Measurements from ENCODE around the gene CDYL2. TPM values are rescaled to one million over a fixed set of nuclear protein-coding genes. Genes with fewer than 3 reads are reported as not detected.
"Not testable (repeated sequence)": the region's sequence is repeated elsewhere in the genome, so short reads cannot be mapped to it uniquely, and the experiment has no call there.

CDYL2 gene
- total RNA-seq, 1 experiment from 2014 or later, result 2.5 TPM

GRCh38 chr16:80656711-80657150, 147.7 kb downstream of the CDYL2 start:
- Histone ChIP-seq H3K27me3 (replicated peaks) (no peaks in the 10 kb centered on the region), H3K36me3 (no peaks in the 10 kb centered on the region), H3K4me1 (replicated peaks) (no peaks in the 10 kb centered on the region), H3K27ac (no peak overlapping the region), H3K4me3 (no peak overlapping the region), H3K9me3 (replicated peaks) (peaks cover 5% of the 10 kb centered on the region; the same call in 1 of the 2 replicates)
- no peak for DNase-seq (ENCODE audit: low read depth in 1 of 2, low spot score in 2 of 2)

- no peak for DNase-seq (ENCODE audit: low read depth in 1 of 2, low spot score in 2 of 2)
- Histone ChIP-seq H3K4me3 (no peak overlapping the region), H3K27me3 (replicated peaks) (no peaks in the 10 kb centered on the region), H3K27ac (no peak overlapping the region), H3K36me3 (no peaks in the 10 kb centered on the region), H3K4me1 (replicated peaks) (no peaks in the 10 kb centered on the region), H3K9me3 (replicated peaks) (peaks cover 5% of the 10 kb centered on the region; the same call in 1 of the 2 replicates)
Observed at GRCh38 chr16:80656161-80656560, 148.2 kb downstream of the CDYL2 start.

DNA sequence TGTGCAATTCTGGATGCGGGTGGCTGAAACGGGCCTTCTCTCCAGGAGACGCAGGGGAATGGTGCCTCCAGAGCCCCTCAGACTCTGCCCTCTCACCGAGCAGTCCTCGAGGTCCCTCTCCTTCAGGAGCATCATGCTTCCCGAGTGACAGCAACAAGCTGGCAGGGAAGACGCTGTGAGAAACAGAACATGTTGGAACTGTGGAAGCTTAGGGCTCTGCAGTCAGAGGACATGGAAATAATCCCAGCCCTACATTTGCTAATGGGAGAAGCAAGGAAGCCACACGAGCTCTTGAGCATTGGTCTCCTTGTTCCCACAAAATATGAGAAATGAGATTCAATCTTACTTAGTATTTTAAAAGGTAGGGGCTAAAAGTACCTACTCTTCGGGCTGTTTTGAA, 148.6 kb downstream of the CDYL2 start:
- H3K4me3 ChIP-seq, result no peak overlapping the region
- no peak overlapping the region for H3K27ac ChIP-seq
- peaks cover 5% of the 10 kb centered on the region; the same call in 1 of the 2 replicates for H3K9me3 ChIP-seq (replicated peaks)
- DNase-seq (ENCODE audit: low read depth in 1 of 2, low spot score in 2 of 2), result no peak
- H3K4me1 ChIP-seq (replicated peaks), result no peaks in the 10 kb centered on the region
- H3K36me3 ChIP-seq, result no peaks in the 10 kb centered on the region
- no peaks in the 10 kb centered on the region for H3K27me3 ChIP-seq (replicated peaks)

DNA sequence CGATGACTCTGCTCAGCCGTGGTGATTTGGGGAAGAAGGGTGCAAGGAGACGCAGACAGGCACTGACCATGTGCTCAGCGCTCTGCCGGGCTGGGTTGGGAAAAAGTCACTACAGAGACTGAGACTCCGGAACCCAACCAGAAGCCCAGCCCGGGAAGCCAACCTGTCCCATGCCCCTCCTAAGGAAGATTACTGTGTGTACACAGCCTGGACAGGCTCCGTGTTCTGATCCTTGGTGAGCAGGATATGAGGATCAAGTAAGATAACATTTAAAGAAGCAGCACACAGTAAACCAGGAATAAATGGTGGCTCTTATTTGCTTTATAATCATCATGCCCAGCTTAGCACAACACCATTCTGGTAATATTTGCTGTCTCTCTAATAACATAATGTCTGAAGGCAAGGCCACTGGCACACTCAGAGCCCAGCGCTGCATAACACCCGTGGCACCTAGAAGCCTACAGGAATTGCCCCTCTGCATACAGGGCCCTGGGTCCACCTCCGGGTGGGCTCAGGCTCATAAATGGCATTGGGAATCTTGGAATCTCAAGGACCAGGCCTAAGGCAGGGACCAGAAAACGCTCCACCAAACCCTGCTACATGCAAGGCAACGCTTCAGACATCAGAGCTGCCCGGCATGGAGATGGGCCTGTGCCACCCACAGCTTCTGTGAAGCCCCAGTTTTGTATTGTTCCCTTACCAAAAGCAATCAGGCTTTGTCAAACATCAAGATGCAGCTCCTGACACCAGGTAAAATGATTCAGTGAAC, 150.1 kb downstream of the CDYL2 start:
- DNase-seq (ENCODE audit: low read depth in 1 of 2, low spot score in 2 of 2), result no peak
- H3K9me3 ChIP-seq (replicated peaks), result peaks cover 5% of the 10 kb centered on the region; the same call in 1 of the 2 replicates
- no peaks in the 10 kb centered on the region for H3K4me1 ChIP-seq (replicated peaks)
- no peaks in the 10 kb centered on the region for H3K36me3 ChIP-seq
- no peaks in the 10 kb centered on the region for H3K27me3 ChIP-seq (replicated peaks)
- H3K27ac ChIP-seq, result no peak overlapping the region
- no peak overlapping the region for H3K4me3 ChIP-seq

DNA sequence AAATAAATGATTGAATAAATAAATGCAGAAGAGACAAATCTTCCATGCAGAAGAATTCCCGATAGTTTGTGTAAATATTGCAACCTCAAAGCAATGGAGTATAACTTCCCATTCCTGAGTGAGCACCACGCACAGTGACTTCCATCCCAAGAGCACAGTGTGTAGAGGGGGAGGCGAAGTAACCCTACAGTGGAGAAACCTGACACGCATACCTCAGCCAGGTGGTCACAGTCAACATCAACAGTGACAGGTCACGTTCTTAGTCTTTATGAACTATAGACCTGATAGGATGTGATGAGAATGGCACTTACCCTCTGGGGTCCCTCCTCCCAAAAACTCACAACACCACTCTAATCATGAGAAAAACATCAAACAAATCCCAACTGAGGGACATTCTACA, 152.0 kb downstream of the CDYL2 start:
- Histone ChIP-seq H3K27me3 (replicated peaks) (no peaks in the 10 kb centered on the region), H3K36me3 (no peaks in the 10 kb centered on the region), H3K9me3 (replicated peaks) (no peaks in the 10 kb centered on the region; the same call in 1 of the 2 replicates), H3K27ac (no peak overlapping the region), H3K4me3 (no peak overlapping the region), H3K4me1 (replicated peaks) (no peaks in the 10 kb centered on the region)
- no peak for DNase-seq (ENCODE audit: low read depth in 1 of 2, low spot score in 2 of 2)

GRCh38 chr16:80650281-80650680, 154.1 kb downstream of the CDYL2 start:
- H3K4me1 ChIP-seq (replicated peaks); H3K27ac ChIP-seq; H3K36me3 ChIP-seq; H3K27me3 ChIP-seq (replicated peaks); H3K9me3 ChIP-seq (replicated peaks); H3K4me3 ChIP-seq; DNase-seq (ENCODE audit: low read depth in 1 of 2, low spot score in 2 of 2): not testable (repeated sequence)

GRCh38 chr16:80640316-80640715, 164.1 kb downstream of the CDYL2 start:
- H3K4me1 ChIP-seq (replicated peaks), result no peaks in the 10 kb centered on the region
- no peaks in the 10 kb centered on the region for H3K27me3 ChIP-seq (replicated peaks)
- no peak for DNase-seq (ENCODE audit: low read depth in 1 of 2, low spot score in 2 of 2)
- H3K9me3 ChIP-seq (replicated peaks), result no peaks in the 10 kb centered on the region
- H3K27ac ChIP-seq, result no peak overlapping the region
- no peaks in the 10 kb centered on the region for H3K36me3 ChIP-seq
- no peak overlapping the region for H3K4me3 ChIP-seq

- peaks cover 2% of the 10 kb centered on the region; the same call in 1 of the 2 replicates for H3K9me3 ChIP-seq (replicated peaks)
- H3K27ac ChIP-seq, result no peak overlapping the region
- no peaks in the 10 kb centered on the region for H3K27me3 ChIP-seq (replicated peaks)
- no peak for DNase-seq (ENCODE audit: low read depth in 1 of 2, low spot score in 2 of 2)
- H3K4me3 ChIP-seq, result no peak overlapping the region
- H3K4me1 ChIP-seq (replicated peaks), result no peaks in the 10 kb centered on the region
- no peaks in the 10 kb centered on the region for H3K36me3 ChIP-seq
Observed at GRCh38 chr16:80639636-80640035, 164.8 kb downstream of the CDYL2 start.

GRCh38 chr16:80637621-80638020, 166.8 kb downstream of the CDYL2 start:
- no peaks in the 10 kb centered on the region for H3K4me1 ChIP-seq (replicated peaks)
- no peak overlapping the region for H3K4me3 ChIP-seq
- DNase-seq (ENCODE audit: low read depth in 1 of 2, low spot score in 2 of 2), result no peak
- no peak overlapping the region for H3K27ac ChIP-seq
- H3K27me3 ChIP-seq (replicated peaks), result no peaks in the 10 kb centered on the region
- peaks cover 2% of the 10 kb centered on the region; the same call in 1 of the 2 replicates for H3K9me3 ChIP-seq (replicated peaks)
- H3K36me3 ChIP-seq, result no peaks in the 10 kb centered on the region

DNA sequence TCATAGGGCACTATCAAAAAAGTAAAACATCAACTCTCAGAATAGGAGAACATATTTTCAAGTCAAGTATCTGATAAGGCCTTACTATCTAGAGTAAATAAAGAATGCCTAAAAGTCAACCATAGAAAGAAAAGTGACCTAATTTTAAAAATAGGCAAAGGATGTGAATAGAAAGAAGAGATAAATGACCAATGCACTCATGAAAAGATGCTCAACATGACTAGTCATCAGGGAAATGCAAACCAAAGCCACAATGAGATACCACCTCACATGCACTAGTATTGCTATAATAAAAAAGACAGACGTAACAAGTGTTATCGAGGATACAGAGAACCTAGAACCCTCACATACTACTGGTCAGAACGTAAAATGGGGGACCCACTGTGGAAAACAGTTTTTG, 172.8 kb downstream of the CDYL2 start:
- H3K36me3 ChIP-seq, result no peaks in the 10 kb centered on the region
- no peaks in the 10 kb centered on the region for H3K4me1 ChIP-seq (replicated peaks)
- H3K9me3 ChIP-seq (replicated peaks), result peaks cover 2% of the 10 kb centered on the region; the same call in 1 of the 2 replicates
- H3K27me3 ChIP-seq (replicated peaks), result no peaks in the 10 kb centered on the region
- DNase-seq (ENCODE audit: low read depth in 1 of 2, low spot score in 2 of 2), result no peak
- no peak overlapping the region for H3K4me3 ChIP-seq
- H3K27ac ChIP-seq, result no peak overlapping the region

GRCh38 chr16:80628254-80628653, 176.1 kb downstream of the CDYL2 start:
- H3K36me3 ChIP-seq, result no peaks in the 10 kb centered on the region
- no peaks in the 10 kb centered on the region for H3K9me3 ChIP-seq (replicated peaks)
- H3K4me1 ChIP-seq (replicated peaks), result no peaks in the 10 kb centered on the region
- H3K4me3 ChIP-seq, result no peak overlapping the region
- H3K27me3 ChIP-seq (replicated peaks), result no peaks in the 10 kb centered on the region
- no peak overlapping the region for H3K27ac ChIP-seq
- DNase-seq (ENCODE audit: low read depth in 1 of 2, low spot score in 2 of 2), result no peak

DNA sequence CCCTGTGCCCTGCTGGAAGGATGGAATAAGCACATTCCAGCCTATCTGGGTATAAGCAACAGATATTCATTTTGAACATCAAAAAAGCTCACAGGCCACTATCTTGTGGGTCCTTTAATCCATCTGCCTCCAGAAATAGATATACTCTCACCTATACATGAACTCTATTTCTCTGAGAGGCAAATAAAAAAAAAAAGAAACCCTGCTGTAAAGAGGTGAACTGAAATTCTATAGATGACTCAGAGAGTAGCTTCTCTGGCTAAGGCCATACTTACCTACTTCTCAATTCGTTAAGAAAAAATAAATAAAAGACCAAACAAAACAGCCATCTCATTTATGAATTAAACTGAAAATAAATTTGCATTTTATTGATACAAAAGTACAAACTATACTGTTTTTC, 177.3 kb downstream of the CDYL2 start:
- Histone ChIP-seq H3K4me1 (replicated peaks) (no peaks in the 10 kb centered on the region), H3K27me3 (replicated peaks) (no peaks in the 10 kb centered on the region), H3K27ac (no peak overlapping the region), H3K9me3 (replicated peaks) (no peaks in the 10 kb centered on the region), H3K4me3 (no peak overlapping the region), H3K36me3 (no peaks in the 10 kb centered on the region)
- no peak for DNase-seq (ENCODE audit: low read depth in 1 of 2, low spot score in 2 of 2)

- no peaks in the 10 kb centered on the region for H3K36me3 ChIP-seq
- no peaks in the 10 kb centered on the region for H3K27me3 ChIP-seq (replicated peaks)
- DNase-seq (ENCODE audit: low read depth in 1 of 2, low spot score in 2 of 2), result no peak
- no peak overlapping the region for H3K27ac ChIP-seq
- H3K4me3 ChIP-seq, result no peak overlapping the region
- no peaks in the 10 kb centered on the region for H3K9me3 ChIP-seq (replicated peaks)
- no peaks in the 10 kb centered on the region for H3K4me1 ChIP-seq (replicated peaks)
Observed at GRCh38 chr16:80623376-80623775, 181.0 kb downstream of the CDYL2 start.

DNA sequence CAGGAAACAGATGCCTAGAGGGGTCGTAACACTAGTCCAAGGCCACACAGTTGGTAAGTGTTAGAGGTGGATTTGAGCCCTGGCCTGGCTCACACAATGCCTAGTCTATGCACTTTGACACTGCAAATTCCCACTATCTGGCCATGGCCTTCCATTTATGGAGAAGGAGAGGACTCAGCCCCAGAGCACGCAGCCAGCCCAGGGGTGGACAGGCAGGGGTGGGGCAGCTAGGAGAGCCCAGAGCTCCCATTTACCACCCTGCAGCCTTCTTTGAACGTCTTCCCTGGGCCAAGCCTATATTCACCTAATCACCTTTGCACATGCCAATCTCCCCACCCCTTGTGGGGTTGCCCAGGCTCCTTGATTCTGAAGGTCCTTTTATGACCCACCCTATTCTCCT, 182.4 kb downstream of the CDYL2 start:
- Histone ChIP-seq H3K4me3 (no peak overlapping the region), H3K4me1 (replicated peaks) (no peaks in the 10 kb centered on the region), H3K27me3 (replicated peaks) (no peaks in the 10 kb centered on the region), H3K9me3 (replicated peaks) (no peaks in the 10 kb centered on the region), H3K27ac (no peak overlapping the region), H3K36me3 (no peaks in the 10 kb centered on the region)
- DNase-seq (ENCODE audit: low read depth in 1 of 2, low spot score in 2 of 2), result no peak

Measured in SJSA1 (cell line).